Activated CD8-positive, alpha-beta memory T cell treated with anti-CD3 and anti-CD28 coated beads, Interleukin-2, amount 10 ng/mL, durations not matched to agents 7 days and 5 days (primary cell): ENCODE results near the gene RSBN1L. TPM values are rescaled to one million over a fixed set of nuclear protein-coding genes. Genes with fewer than 3 reads are reported as not detected.
"Not testable (repeated sequence)": the region's sequence is repeated elsewhere in the genome, so short reads cannot be mapped to it uniquely, and the experiment has no call there.

Source experiments
- ATAC-seq: fragments of 150-1000 bp; cut with Tn5 transposase; one replicate; pipeline ENCODE4 v1.10.0; 2021; ENCODE audit warnings: moderate library complexity
- CTCF ChIA-PET: fragments of 350-600 bp; sonication (Branson Sonifier 250); formaldehyde crosslinking; loops from one replicate; lab custom pipeline; 2021; ENCODE audit warnings: antibody characterized with exemption; lab: Charles Lee
- DNase-seq: peaks from one replicate; pipeline ENCODE4 v3.0.0-alpha.2; 2020
- H3K27ac Mint-ChIP-seq: one replicate; pipeline ENCODE4 v1.8.0; 2021; ENCODE audit warnings: mild to moderate bottlenecking, mixed read lengths
- H3K27me3 Mint-ChIP-seq: one replicate; pipeline ENCODE4 v1.8.0; 2021; ENCODE audit warnings: mixed read lengths
- H3K36me3 Mint-ChIP-seq: one replicate; pipeline ENCODE4 v1.8.0; 2021; ENCODE audit warnings: mild to moderate bottlenecking, mixed read lengths
- H3K4me1 Mint-ChIP-seq: one replicate; pipeline ENCODE4 v1.8.0; 2021; ENCODE audit warnings: mixed read lengths
- H3K4me3 Mint-ChIP-seq: one replicate; pipeline ENCODE4 v1.8.0; 2021; ENCODE audit warnings: mild to moderate bottlenecking, moderate library complexity, mixed read lengths
- H3K9me3 Mint-ChIP-seq: one replicate; pipeline ENCODE4 v1.8.0; 2022; ENCODE audit warnings: low read depth, mixed read lengths
- total RNA-seq, 2 experiments: library from RNA; stranded (reverse); gene quantifications; one replicate each; pipeline ENCODE4 v1.2.3, GENCODE V29; 2021

The RSBN1L gene
- 10 to 100 TPM; 23.3 to 26.7 TPM for total RNA-seq

DNA sequence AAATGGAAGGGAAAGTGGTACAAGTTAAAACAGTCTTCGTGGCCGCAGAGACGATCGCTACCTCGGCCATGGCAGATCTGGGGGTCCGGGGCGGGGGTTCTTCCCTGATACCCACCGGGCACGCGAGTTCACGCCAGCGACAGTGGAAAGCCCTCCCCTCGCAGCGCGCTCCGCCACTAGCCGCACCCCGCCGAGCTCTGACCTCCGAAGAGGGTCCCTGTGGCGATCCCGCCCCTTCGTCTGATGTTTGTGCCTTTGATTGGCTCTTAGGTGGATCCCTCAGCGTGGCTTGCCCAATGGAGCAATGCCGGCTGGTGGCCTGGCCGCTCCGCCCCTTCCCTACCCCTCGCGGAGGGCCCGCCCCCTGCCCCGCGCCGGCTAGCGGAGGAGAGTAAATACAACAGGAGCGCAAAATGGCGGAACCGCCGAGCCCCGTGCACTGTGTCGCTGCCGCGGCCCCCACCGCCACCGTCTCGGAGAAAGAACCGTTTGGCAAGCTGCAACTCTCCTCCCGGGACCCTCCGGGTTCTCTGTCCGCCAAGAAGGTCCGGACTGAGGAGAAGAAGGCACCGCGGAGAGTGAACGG is at the start of gene RSBN1L:
Gene RSBN1L (plus strand): TSS at position 403 of the 586 bp plus-strand sequence. CDS start 11 bp downstream, at position 414.
- peak within 1 kb of the TSS; percentile 96 for H3K27ac Mint-ChIP-seq
- H3K27me3 Mint-ChIP-seq = no peaks in the 10 kb centered on the region
- ATAC-seq (peak; percentile 97), DNase-seq (peak; percentile 99)
- no peaks in the 10 kb centered on the region for H3K9me3 Mint-ChIP-seq
- H3K36me3 Mint-ChIP-seq = peaks cover 21% of the 10 kb centered on the region
- peak within 1 kb of the TSS; percentile 95 for H3K4me3 Mint-ChIP-seq
- CTCF ChIA-PET = interaction anchor here (1.1 to 2.2 kb wide), 10 partner anchors 9 to 102 kb away, joined by 3 to 7 read pairs (median 5); partner anchors contain the start of genes PHTF2 and TMEM60
- H3K4me1 Mint-ChIP-seq = peaks cover 38% of the 10 kb centered on the region

DNA sequence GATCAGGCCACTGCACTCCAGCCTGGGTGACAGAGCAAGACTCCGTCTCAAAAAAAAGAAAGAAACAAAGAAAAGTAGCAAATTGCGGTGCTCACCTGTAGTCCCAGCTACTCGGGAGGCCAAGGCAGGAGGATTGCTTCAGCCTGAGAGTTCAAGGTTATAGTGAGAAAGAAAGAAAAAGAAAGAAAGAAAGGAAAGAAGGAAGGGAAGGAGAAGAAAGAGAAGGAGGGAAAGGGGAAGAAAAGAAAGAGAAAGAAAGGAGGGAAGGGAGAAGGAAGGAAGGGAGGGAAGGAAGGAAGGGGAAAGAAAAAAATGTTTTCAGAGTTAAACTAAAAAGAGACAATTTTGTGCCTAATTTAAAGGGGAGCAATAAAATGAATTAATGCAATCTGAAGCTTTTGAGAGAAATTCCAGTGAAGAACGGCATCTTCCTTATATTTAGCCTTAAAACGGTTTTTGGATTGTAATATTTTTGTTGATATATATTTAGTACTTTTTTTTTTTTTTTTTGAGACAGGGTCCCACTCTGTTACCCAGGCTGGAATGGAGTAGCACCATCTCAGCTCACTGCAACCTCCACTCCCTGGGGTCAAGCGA is 47.4 kb upstream of the RSBN1L start:
- no peak overlapping the region for H3K27ac Mint-ChIP-seq
- no peaks in the 10 kb centered on the region for H3K4me1 Mint-ChIP-seq
- H3K4me3 Mint-ChIP-seq = no peak overlapping the region
- H3K27me3 Mint-ChIP-seq = no peaks in the 10 kb centered on the region
- H3K36me3 Mint-ChIP-seq = no peaks in the 10 kb centered on the region
- ATAC-seq (no peak), DNase-seq (no peak)
- no peaks in the 10 kb centered on the region for H3K9me3 Mint-ChIP-seq
- CTCF ChIA-PET = interaction anchor here (2.3 to 8.1 kb wide), 2 partner anchors 10 to 111 kb away, joined by 9 to 51 read pairs; no protein-coding TSS in a partner anchor

- no peaks in the 10 kb centered on the region for H3K9me3 Mint-ChIP-seq
- ATAC-seq = no peak
Observed at GRCh38 chr7:77649716-77650349, 46.4 kb upstream of the RSBN1L start.

DNA sequence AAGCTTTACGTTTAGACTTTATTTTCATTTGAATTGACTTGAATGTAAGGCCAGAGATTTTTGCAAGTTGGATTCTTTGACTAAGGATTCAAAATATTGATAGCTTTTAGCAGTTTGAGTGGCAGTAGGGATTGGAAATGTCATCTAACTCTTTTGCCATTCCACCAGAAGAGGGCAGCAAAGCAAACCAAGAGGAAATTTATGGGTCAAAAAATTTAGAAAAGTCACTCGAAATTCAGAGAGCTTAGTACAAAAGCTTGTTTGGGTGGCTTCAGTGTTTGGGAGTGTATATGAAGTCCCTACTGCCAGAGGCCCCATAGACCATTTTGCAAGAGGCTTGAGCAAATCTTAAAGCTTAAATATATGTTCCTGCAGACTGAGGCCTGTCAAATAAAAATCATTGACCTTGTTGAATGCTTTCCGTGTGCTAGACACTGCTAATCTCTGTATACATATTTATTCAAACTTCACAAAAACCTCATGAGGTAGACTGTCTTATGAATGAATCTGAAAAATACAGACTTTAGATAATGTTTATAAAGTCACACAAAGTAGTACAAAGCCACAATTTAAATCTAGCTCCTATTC is 44.6 kb upstream of the RSBN1L start:
- Mint-ChIP-seq H3K36me3 (no peaks in the 10 kb centered on the region), H3K9me3 (no peaks in the 10 kb centered on the region), H3K27ac (no peak overlapping the region), H3K4me3 (no peak overlapping the region), H3K4me1 (no peaks in the 10 kb centered on the region), H3K27me3 (no peaks in the 10 kb centered on the region)
- no peak for ATAC-seq
- CTCF ChIA-PET = interaction anchor here (0.5 to 8.1 kb wide), 38 partner anchors 8 to 405 kb away, joined by 3 to 51 read pairs (median 4); no protein-coding TSS in a partner anchor
- DNase-seq = no peak

More at GRCh38 chr7:77649716-77650349, 46.4 kb upstream of the RSBN1L start:
- no peaks in the 10 kb centered on the region for H3K27me3 Mint-ChIP-seq
- no peak overlapping the region for H3K27ac Mint-ChIP-seq
- CTCF ChIA-PET = interaction anchor here (1.1 to 8.1 kb wide), 3 partner anchors 9 to 110 kb away, joined by 3 to 51 read pairs (median 9); no protein-coding TSS in a partner anchor
- DNase-seq = no peak
- H3K4me1 Mint-ChIP-seq = no peaks in the 10 kb centered on the region
- H3K4me3 Mint-ChIP-seq = no peak overlapping the region
- H3K36me3 Mint-ChIP-seq = no peaks in the 10 kb centered on the region

DNA sequence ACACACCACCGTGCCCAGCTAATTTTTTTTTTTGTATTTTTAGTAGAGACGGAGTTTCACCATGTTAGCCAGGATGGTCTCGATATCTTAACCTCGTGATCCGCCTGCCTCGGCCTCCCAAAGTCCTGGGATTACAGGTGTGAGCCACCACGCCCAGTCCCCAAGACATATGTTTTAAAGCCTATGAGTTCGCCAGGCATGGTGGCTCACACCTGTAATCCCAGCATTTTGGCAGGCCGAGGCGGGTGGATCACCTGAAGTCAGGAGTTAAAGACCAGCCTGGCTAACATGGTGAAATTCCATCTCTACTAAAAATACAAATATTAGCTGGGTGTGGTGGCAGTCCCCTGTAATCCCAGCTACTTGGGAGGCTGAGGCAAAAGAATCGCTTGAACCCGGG is 43.4 kb upstream of the RSBN1L start:
- not testable (repeated sequence) for H3K4me3 Mint-ChIP-seq, H3K36me3 Mint-ChIP-seq, H3K27ac Mint-ChIP-seq, H3K9me3 Mint-ChIP-seq, H3K27me3 Mint-ChIP-seq, ATAC-seq, H3K4me1 Mint-ChIP-seq, DNase-seq
- CTCF ChIA-PET = interaction anchor here (1.0 to 8.1 kb wide), 4 partner anchors 26 to 406 kb away, joined by 3 to 51 read pairs (median 4); no protein-coding TSS in a partner anchor

- CTCF ChIA-PET = interaction anchor here (1.0 to 8.1 kb wide), 4 partner anchors 25 to 387 kb away, joined by 3 to 51 read pairs (median 4); no protein-coding TSS in a partner anchor
- no peak for ATAC-seq
- no peak overlapping the region for H3K4me3 Mint-ChIP-seq
- no peaks in the 10 kb centered on the region for H3K4me1 Mint-ChIP-seq
- no peak for DNase-seq
- no peaks in the 10 kb centered on the region for H3K9me3 Mint-ChIP-seq
- no peaks in the 10 kb centered on the region for H3K27me3 Mint-ChIP-seq
- H3K36me3 Mint-ChIP-seq = no peaks in the 10 kb centered on the region
- no peak overlapping the region for H3K27ac Mint-ChIP-seq
Observed at GRCh38 chr7:77653572-77653971, 42.7 kb upstream of the RSBN1L start.

GRCh38 chr7:77655356-77655755 is 40.9 kb upstream of the RSBN1L start:
- no peaks in the 10 kb centered on the region for H3K27me3 Mint-ChIP-seq
- no peak for DNase-seq
- H3K4me3 Mint-ChIP-seq = no peak overlapping the region
- no peaks in the 10 kb centered on the region for H3K4me1 Mint-ChIP-seq
- H3K36me3 Mint-ChIP-seq = no peaks in the 10 kb centered on the region
- no peaks in the 10 kb centered on the region for H3K9me3 Mint-ChIP-seq
- no peak for ATAC-seq
- CTCF ChIA-PET = interaction anchor here (0.6 to 8.1 kb wide), 7 partner anchors 12 to 365 kb away, joined by 3 to 51 read pairs (median 5); no protein-coding TSS in a partner anchor
- H3K27ac Mint-ChIP-seq = no peak overlapping the region

DNA sequence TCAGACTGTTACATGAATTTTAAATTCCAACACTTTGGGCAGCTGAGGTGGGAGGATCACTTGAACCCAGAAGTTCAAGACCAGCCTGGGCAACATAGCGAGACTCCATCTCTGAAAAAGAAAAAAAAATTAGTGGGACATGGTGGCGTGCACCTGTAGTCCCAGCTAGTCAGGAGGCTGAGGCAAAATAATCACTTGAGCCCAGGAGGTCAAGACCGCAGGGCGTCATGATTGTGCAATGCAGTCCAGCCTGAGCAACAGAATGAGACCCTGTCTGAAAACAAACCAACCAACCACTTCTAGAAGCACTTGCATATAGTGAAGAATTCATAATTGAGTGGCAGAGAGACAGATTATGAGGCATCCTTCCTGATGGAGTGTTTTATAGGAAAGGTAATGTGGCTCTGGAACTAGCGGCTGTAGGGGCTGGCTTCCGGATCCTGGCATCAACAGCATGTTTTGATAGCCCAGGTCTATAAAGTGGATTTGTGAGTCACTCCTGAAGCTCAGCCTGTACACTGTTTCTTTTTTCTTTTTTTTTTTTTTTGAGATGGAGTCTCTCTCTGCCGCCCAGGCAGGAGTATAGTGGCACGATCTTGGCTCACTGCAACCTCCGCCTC is 40.3 kb upstream of the RSBN1L start:
- ATAC-seq = no peak
- DNase-seq = no peak
- H3K36me3 Mint-ChIP-seq = no peaks in the 10 kb centered on the region
- H3K4me1 Mint-ChIP-seq = no peaks in the 10 kb centered on the region
- no peak overlapping the region for H3K27ac Mint-ChIP-seq
- no peaks in the 10 kb centered on the region for H3K27me3 Mint-ChIP-seq
- CTCF ChIA-PET = interaction anchor here (1.2 to 8.1 kb wide), 7 partner anchors 11 to 365 kb away, joined by 3 to 51 read pairs (median 5); no protein-coding TSS in a partner anchor
- H3K4me3 Mint-ChIP-seq = no peak overlapping the region
- H3K9me3 Mint-ChIP-seq = no peaks in the 10 kb centered on the region

GRCh38 chr7:77657427-77658224 is 38.6 kb upstream of the RSBN1L start:
- H3K27me3 Mint-ChIP-seq = no peaks in the 10 kb centered on the region
- no peak for DNase-seq
- CTCF ChIA-PET = interaction anchor here (0.6 to 2.9 kb wide), 20 partner anchors 8 to 383 kb away, joined by 3 to 27 read pairs (median 4); no protein-coding TSS in a partner anchor
- no peaks in the 10 kb centered on the region for H3K4me1 Mint-ChIP-seq
- H3K27ac Mint-ChIP-seq = no peak overlapping the region
- no peak for ATAC-seq
- no peak overlapping the region for H3K4me3 Mint-ChIP-seq
- H3K36me3 Mint-ChIP-seq = no peaks in the 10 kb centered on the region
- H3K9me3 Mint-ChIP-seq = no peaks in the 10 kb centered on the region

GRCh38 chr7:77658928-77659327 is 37.3 kb upstream of the RSBN1L start:
- Mint-ChIP-seq H3K27ac (no peak overlapping the region), H3K4me3 (no peak overlapping the region), H3K27me3 (no peaks in the 10 kb centered on the region), H3K4me1 (no peaks in the 10 kb centered on the region), H3K36me3 (no peaks in the 10 kb centered on the region), H3K9me3 (no peaks in the 10 kb centered on the region)
- CTCF ChIA-PET = interaction anchor here (0.7 to 2.7 kb wide), 13 partner anchors 8 to 381 kb away, joined by 3 to 27 read pairs (median 5); no protein-coding TSS in a partner anchor
- ATAC-seq (no peak), DNase-seq (no peak)

DNA sequence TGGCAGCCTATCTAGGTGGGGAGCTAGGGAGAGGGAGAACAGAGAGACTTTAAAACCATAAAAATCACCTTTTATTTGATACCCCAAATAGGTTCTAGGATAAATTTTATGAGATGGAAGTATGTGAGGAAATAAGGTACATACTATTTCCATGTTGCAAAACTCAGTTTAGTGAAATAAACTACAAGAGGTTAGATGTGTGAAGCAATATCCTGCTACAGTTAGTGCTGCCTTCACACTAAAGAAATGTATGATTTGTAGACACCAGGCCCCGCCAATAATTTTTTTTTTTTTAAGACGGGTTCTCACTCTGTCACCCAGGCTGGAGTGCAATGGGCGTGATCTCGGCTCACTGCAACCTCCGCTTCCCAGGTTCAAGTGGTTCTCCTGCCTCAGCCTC is 34.4 kb upstream of the RSBN1L start:
- no peaks in the 10 kb centered on the region for H3K4me1 Mint-ChIP-seq
- no peaks in the 10 kb centered on the region for H3K36me3 Mint-ChIP-seq
- ATAC-seq = no peak
- H3K4me3 Mint-ChIP-seq = no peak overlapping the region
- CTCF ChIA-PET = interaction anchor here (1.2 kb wide), 2 partner anchors 10 to 98 kb away, joined by 4 to 5 read pairs; no protein-coding TSS in a partner anchor
- DNase-seq = no peak
- no peaks in the 10 kb centered on the region for H3K27me3 Mint-ChIP-seq
- no peak overlapping the region for H3K27ac Mint-ChIP-seq
- no peaks in the 10 kb centered on the region for H3K9me3 Mint-ChIP-seq

DNA sequence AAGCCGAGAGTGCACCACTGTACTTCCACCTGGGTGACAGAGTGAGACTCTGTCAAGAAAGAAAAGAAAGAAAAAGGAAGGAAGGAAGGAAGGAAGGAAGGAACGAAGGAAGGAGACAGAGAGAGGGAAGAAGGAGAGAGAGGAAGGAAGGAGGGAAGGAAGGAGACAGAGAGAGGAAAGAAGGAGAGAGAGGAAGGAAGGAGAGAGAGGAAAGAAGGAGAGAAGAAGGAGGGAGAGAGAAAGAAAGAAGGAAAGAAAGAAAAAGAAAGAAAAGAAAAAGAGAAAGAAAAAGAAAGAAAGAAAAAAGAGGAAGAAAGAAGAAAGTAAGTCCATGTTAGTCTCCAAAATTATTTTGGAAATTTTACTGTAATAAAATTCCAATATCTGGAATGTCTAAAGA is 33.4 kb upstream of the RSBN1L start:
- CTCF ChIA-PET = no interaction called here
- H3K27me3 Mint-ChIP-seq = no peaks in the 10 kb centered on the region
- no peak overlapping the region for H3K4me3 Mint-ChIP-seq
- H3K36me3 Mint-ChIP-seq = no peaks in the 10 kb centered on the region
- no peak for DNase-seq
- no peak overlapping the region for H3K27ac Mint-ChIP-seq
- ATAC-seq = no peak
- H3K9me3 Mint-ChIP-seq = no peaks in the 10 kb centered on the region
- no peaks in the 10 kb centered on the region for H3K4me1 Mint-ChIP-seq
